ENCODE results near the gene PCDHB6.
"Not testable (repeated sequence)": the region's sequence is repeated elsewhere in the genome, so short reads cannot be mapped to it uniquely, and the experiment has no call there.

The PCDHB6 gene

GRCh38 chr5:141149812-141150211, at the start of gene PCDHB6:
PCDHB6 (plus strand) TSS chr5:141150057; CDS start chr5:141150258, 201 bp downstream.
- Histone ChIP-seq H3K9me2 (replicated peaks; ENCODE audit: insufficient read depth, low read length) (no peaks in the 10 kb centered on the region), H3K27me3 (replicated peaks; ENCODE audit: insufficient read depth, low read length) (no peaks in the 10 kb centered on the region), H3K4me3 (ENCODE audit: low read length) (0 out of 2 replicates have a peak within 1 kb of the TSS, but pooled peaks have one; percentile 2)

GRCh38 chr5:141100243-141100805, 49.5 kb upstream of the PCDHB6 start, which contains the start of gene PCDHB3:
PCDHB3 (plus strand) TSS chr5:141100473; CDS start chr5:141100650, 177 bp downstream.
- Histone ChIP-seq H3K9me2 (replicated peaks; ENCODE audit: insufficient read depth, low read length) (no peaks in the 10 kb centered on the region), H3K9me3 (replicated peaks; ENCODE audit: insufficient read depth, low read length) (no peaks in the 10 kb centered on the region), H4K20me1 (ENCODE audit: insufficient read depth, low read length) (no peaks in the 10 kb centered on the region), H3K79me2 (ENCODE audit: low read length) (no peaks in the 10 kb centered on the region), H3K4me3 (ENCODE audit: low read length) (no peak within 1 kb of the TSS), H2AFZ (ENCODE audit: low read length) (no peak within 1 kb of the TSS), H3F3A (ENCODE audit: insufficient read depth, low read length) (no peaks in the 10 kb centered on the region), H3K27me3 (replicated peaks; ENCODE audit: insufficient read depth, low read length) (no peaks in the 10 kb centered on the region), H3K4me2 (ENCODE audit: low read depth, low read length) (no peak within 1 kb of the TSS), H3K27ac (ENCODE audit: low read length) (no peak within 1 kb of the TSS), H3K36me3 (replicated peaks; ENCODE audit: insufficient read depth, low read length) (no peaks in the 10 kb centered on the region), H3K9ac (ENCODE audit: low read length) (no peak within 1 kb of the TSS), H3K4me1 (ENCODE audit: low read length) (no peaks in the 10 kb centered on the region)
- DNase-seq, result peak; percentile 45
- TF ChIP-seq EZH2 (optimal IDR thresholded peaks at IDR 0.05; ENCODE audit: low read depth, low read length) (no peak), CTCF (IDR thresholded peaks at IDR 0.05; ENCODE audit: low read length) (peak; percentile 48), EZH2phosphoT487 (IDR thresholded peaks at IDR 0.05; ENCODE audit: low read length) (no peak)

More at GRCh38 chr5:141149812-141150211, at the start of gene PCDHB6:
- Histone ChIP-seq H3K9ac (ENCODE audit: low read length) (no peak within 1 kb of the TSS), H2AFZ (ENCODE audit: low read length) (peak within 1 kb of the TSS; percentile 2; the same call in 1 of the 2 replicates), H3K9me3 (replicated peaks; ENCODE audit: insufficient read depth, low read length) (no peaks in the 10 kb centered on the region), H3K4me2 (ENCODE audit: low read depth, low read length) (peak within 1 kb of the TSS; percentile 4; the same call in 1 of the 2 replicates), H3K27ac (ENCODE audit: low read length) (no peak within 1 kb of the TSS), H3K36me3 (replicated peaks; ENCODE audit: insufficient read depth, low read length) (no peaks in the 10 kb centered on the region), H3K79me2 (ENCODE audit: low read length) (no peaks in the 10 kb centered on the region), H4K20me1 (ENCODE audit: insufficient read depth, low read length) (no peaks in the 10 kb centered on the region), H3K4me1 (ENCODE audit: low read length) (no peaks in the 10 kb centered on the region), H3F3A (ENCODE audit: insufficient read depth, low read length) (no peaks in the 10 kb centered on the region)
- no peak for TF ChIP-seq EZH2phosphoT487 (IDR thresholded peaks at IDR 0.05; ENCODE audit: low read length)
- peak; percentile 47 for TF ChIP-seq CTCF (IDR thresholded peaks at IDR 0.05; ENCODE audit: low read length)
- peak; percentile 43 for DNase-seq

- no peaks in the 10 kb centered on the region for H3K79me2 ChIP-seq (ENCODE audit: low read length)
- no peaks in the 10 kb centered on the region for H3K4me1 ChIP-seq (ENCODE audit: low read length)
- no peaks in the 10 kb centered on the region for H3F3A ChIP-seq (ENCODE audit: insufficient read depth, low read length)
- DNase-seq, result no peak
- no peak overlapping the region for H2AFZ ChIP-seq (ENCODE audit: low read length)
- TF ChIP-seq EZH2 (optimal IDR thresholded peaks at IDR 0.05; ENCODE audit: low read depth, low read length) (no peak), CTCF (IDR thresholded peaks at IDR 0.05; ENCODE audit: low read length) (no peak), EZH2phosphoT487 (IDR thresholded peaks at IDR 0.05; ENCODE audit: low read length) (no peak)
- H3K27me3 ChIP-seq (replicated peaks; ENCODE audit: insufficient read depth, low read length), result no peaks in the 10 kb centered on the region
- H3K9me2 ChIP-seq (replicated peaks; ENCODE audit: insufficient read depth, low read length), result no peaks in the 10 kb centered on the region
- no peak overlapping the region for H3K4me3 ChIP-seq (ENCODE audit: low read length)
- H3K9ac ChIP-seq (ENCODE audit: low read length), result no peak overlapping the region
- no peak overlapping the region for H3K27ac ChIP-seq (ENCODE audit: low read length)
- H3K4me2 ChIP-seq (ENCODE audit: low read depth, low read length), result no peak overlapping the region
- H3K9me3 ChIP-seq (replicated peaks; ENCODE audit: insufficient read depth, low read length), result no peaks in the 10 kb centered on the region
- H3K36me3 ChIP-seq (replicated peaks; ENCODE audit: insufficient read depth, low read length), result no peaks in the 10 kb centered on the region
- no peaks in the 10 kb centered on the region for H4K20me1 ChIP-seq (ENCODE audit: insufficient read depth, low read length)
These were observed 48.8 kb upstream of the PCDHB6 start for GRCh38 chr5:141101059-141101458.

GRCh38 chr5:141102070-141102469, 47.8 kb upstream of the PCDHB6 start:
- not testable (repeated sequence) for H3K9ac ChIP-seq (ENCODE audit: low read length); H3K36me3 ChIP-seq (replicated peaks; ENCODE audit: insufficient read depth, low read length); H3K4me1 ChIP-seq (ENCODE audit: low read length); H3K27ac ChIP-seq (ENCODE audit: low read length); H3K4me2 ChIP-seq (ENCODE audit: low read depth, low read length); H3K4me3 ChIP-seq (ENCODE audit: low read length); H3K9me2 ChIP-seq (replicated peaks; ENCODE audit: insufficient read depth, low read length); H4K20me1 ChIP-seq (ENCODE audit: insufficient read depth, low read length); H2AFZ ChIP-seq (ENCODE audit: low read length); DNase-seq; H3K79me2 ChIP-seq (ENCODE audit: low read length); H3K9me3 ChIP-seq (replicated peaks; ENCODE audit: insufficient read depth, low read length); H3F3A ChIP-seq (ENCODE audit: insufficient read depth, low read length); H3K27me3 ChIP-seq (replicated peaks; ENCODE audit: insufficient read depth, low read length)

- H3K4me3 ChIP-seq (ENCODE audit: low read length); H3K27ac ChIP-seq (ENCODE audit: low read length); H3K9me3 ChIP-seq (replicated peaks; ENCODE audit: insufficient read depth, low read length); H3F3A ChIP-seq (ENCODE audit: insufficient read depth, low read length); H4K20me1 ChIP-seq (ENCODE audit: insufficient read depth, low read length); H3K79me2 ChIP-seq (ENCODE audit: low read length); H3K9ac ChIP-seq (ENCODE audit: low read length); H2AFZ ChIP-seq (ENCODE audit: low read length); H3K27me3 ChIP-seq (replicated peaks; ENCODE audit: insufficient read depth, low read length); DNase-seq; H3K36me3 ChIP-seq (replicated peaks; ENCODE audit: insufficient read depth, low read length); H3K4me2 ChIP-seq (ENCODE audit: low read depth, low read length); H3K9me2 ChIP-seq (replicated peaks; ENCODE audit: insufficient read depth, low read length); H3K4me1 ChIP-seq (ENCODE audit: low read length): not testable (repeated sequence)
These were observed 47.4 kb upstream of the PCDHB6 start for GRCh38 chr5:141102471-141102870.

Measured in MM.1S (cell line).